CD4-positive, alpha-beta T cell treated with Interleukin-4 for 4 hours (primary cell): ENCODE data around the gene TSHZ2.
"Not testable (repeated sequence)": the region's sequence is repeated elsewhere in the genome, so short reads cannot be mapped to it uniquely, and the experiment has no call there.

Source experiments
- DNase-seq: peaks from one replicate; pipeline ENCODE4 v3.0.0-alpha.2; 2020

The TSHZ2 gene

DNA sequence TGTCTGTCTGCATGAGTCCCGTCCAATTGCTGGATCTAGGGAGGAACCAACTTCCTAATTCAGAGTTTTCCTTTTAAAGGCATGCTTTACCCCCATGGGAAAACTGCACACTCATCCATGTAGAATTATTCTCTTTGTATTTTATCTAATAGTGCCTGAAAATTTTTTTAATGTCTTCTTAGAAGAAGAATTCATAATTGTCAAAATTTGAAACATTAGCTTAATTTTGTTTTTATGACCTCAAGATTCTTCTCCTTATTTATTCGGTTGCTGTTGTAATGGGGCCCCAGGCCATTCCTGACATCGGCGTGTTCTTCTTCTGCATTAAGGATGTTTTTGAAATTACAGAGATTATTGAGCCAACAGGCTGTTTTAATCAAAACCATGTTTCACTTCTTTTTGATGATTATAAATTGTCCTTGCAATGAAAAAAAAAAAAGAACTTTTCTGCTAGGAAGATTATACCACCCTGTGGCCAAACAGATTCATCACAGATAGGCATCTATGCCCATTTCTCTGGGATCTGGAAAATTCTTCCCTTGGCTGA is 521.2 kb downstream of the TSHZ2 start:
- DNase-seq = no peak

- no peak for DNase-seq
Observed at GRCh38 chr20:53494753-53495152, 522.6 kb downstream of the TSHZ2 start.

- DNase-seq = no peak
Observed at GRCh38 chr20:53495398-53496092, 523.4 kb downstream of the TSHZ2 start.

DNA sequence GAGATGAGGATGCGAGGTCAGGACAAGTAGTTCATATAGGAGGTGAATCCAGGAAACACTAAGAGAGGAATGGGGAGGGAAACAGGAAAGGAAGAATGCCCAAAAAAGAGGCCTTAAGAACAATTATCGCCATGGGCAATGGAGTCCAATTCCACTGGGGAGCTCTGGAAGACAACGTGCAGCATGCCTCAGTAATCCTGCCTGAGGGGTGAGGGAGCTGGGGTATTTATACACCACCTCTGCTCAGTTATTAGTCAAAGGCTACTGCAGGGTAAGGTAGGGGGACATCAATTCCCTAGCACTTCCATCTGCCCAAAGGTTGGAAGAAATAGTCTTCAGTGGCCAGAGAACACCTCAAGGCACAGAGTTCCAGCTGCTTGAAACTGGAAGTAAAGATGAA is 525.1 kb downstream of the TSHZ2 start:
- no peak for DNase-seq

DNA sequence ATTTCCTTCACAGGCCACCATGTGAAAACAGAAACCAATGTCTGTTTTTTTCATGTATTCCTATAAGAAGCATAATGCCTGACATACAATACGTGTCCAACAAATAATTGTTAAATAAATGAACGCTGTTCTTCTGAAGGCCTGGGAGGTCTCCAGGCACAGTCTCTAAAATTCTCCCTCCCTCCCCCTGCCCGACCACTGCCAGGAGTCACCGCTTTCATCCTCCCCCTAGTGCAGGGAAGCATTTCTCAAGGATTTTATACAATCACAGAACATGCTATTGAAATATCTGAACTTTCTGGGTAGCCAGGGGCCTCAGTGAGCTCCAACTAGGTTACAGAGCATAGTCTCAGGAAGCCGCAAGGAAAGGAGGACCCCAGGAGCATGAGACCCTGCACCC is 526.2 kb downstream of the TSHZ2 start:
- DNase-seq = no peak

GRCh38 chr20:53500651-53501050 is 528.5 kb downstream of the TSHZ2 start:
- DNase-seq = no peak

GRCh38 chr20:53502820-53503219 is 530.7 kb downstream of the TSHZ2 start:
- DNase-seq = no peak

GRCh38 chr20:53503517-53503919 is 531.4 kb downstream of the TSHZ2 start:
- DNase-seq = no peak

- DNase-seq = not testable (repeated sequence)
Observed at GRCh38 chr20:53504106-53504505, 531.9 kb downstream of the TSHZ2 start.

DNA sequence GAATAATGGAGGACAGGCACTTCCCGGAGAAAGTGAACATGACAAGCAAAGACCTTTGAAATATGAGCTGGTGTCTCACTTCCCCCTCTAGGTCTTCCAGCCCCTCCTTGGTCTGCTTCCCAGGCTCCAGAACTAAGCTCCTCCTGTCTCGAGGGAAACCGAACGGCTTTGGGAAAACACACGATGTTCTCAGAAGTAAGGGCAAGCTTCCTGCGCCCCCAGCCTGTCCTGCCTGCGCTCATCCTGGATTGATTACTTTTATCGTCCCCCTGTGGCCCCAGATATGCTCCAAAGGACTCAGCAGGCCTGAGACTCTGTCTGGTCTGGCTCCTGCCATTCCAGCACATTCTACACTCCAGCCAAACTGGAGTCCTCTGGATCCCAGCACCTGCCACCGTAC is 538.1 kb downstream of the TSHZ2 start:
- no peak for DNase-seq

DNA sequence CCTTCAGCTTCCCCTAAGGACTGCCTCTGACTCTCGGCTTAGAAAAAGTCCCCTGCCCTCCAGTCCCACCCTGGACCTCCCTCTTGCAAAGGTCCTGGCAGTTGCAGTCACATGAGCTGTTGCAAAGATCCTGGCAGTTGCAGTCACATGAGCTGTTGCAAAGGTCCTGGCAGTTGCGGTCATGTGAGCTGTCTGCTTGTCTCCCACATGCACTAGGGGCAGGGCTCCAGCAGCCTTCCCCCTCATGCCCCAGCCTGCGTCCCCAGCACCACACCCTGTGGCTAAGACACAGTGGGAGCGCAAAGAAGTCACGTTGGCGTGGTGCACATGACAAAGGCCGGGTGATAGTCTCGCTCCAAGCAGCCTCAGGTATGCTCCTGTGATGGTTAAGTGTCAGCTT is 538.5 kb downstream of the TSHZ2 start:
- DNase-seq = no peak

DNA sequence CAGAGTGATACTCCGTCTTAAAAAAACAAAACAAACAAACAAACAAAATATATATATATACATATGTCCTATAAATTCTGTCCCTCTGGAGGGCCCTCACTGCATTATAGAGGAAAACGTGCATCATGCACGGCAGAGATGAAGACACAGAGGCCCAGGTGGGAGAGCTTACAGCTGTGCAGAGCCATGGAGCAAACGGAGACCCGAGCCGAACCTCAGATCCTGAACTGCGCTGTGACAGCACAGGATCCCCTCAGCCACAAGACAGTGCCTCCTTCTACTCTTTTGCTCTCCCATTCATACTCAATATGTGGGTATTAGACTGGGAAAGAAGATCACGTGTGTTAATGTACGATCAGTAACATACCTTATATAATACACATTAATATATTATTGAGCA is 539.9 kb downstream of the TSHZ2 start:
- DNase-seq = no peak

GRCh38 chr20:53513168-53513488 is 541.0 kb downstream of the TSHZ2 start:
- DNase-seq = no peak

- no peak for DNase-seq
Observed at GRCh38 chr20:53513489-53514298, 541.5 kb downstream of the TSHZ2 start.

DNA sequence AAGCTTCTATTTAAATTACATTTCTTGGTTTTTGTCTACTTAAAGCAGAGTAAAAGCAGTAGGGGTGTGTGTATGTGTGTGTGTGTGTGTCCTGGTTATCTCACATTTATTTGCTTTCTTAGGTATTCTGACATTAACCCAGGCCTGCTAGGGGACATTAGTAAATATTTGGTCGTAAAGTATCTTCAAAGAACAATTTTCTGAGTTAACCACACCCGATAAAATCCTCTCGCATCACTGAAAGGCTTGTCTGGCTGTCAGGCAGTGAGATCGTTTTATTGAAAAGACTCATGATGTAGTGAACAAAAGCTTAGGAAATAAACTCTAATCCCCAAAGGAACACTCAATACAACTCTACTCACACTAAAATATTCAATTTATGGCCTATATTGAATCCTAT is 543.6 kb downstream of the TSHZ2 start:
- DNase-seq = no peak

DNA sequence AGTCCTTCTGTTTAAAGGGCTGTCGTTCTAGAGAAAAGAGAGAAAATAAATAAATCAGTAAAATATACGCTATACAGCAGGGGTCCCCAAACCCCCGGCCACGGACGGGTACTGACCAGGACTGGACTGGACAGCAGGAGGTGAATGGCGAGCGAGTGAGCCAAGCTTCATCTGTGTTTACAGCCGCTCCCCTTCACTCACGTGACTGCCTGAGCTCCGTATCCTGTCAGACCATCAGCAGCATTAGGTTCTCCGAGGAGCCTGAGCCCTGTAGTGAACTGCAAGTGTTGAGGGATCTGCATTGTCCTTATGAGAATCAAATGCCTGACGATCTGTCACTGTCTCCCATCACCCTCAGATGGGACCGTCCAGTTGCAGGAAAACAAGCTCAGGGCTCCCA is 545.0 kb downstream of the TSHZ2 start:
- no peak for DNase-seq

DNA sequence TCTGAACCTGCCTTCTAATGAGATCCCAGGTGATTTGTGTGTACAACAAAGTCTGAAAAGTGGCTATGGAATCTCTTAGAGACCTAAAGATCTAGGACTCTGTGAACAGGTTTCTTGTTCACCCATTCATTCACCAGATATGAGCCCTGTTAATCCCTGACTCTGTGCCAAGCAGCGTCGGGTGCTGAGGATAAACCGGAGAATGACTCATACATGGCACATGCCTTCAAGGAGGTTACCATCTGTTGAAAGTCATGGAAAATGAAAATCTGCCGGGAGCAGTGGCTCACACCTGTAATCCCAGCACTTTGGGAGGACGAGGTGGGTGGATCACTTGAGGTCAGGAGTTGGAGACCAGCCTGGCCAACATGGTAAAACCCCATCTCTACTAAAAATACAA is 549.3 kb downstream of the TSHZ2 start:
- not testable (repeated sequence) for DNase-seq

GRCh38 chr20:53522026-53522425 is 549.9 kb downstream of the TSHZ2 start:
- no peak for DNase-seq

GRCh38 chr20:53522696-53523095 is 550.5 kb downstream of the TSHZ2 start:
- no peak for DNase-seq

- DNase-seq = not testable (repeated sequence)
Observed at GRCh38 chr20:53523615-53524014, 551.5 kb downstream of the TSHZ2 start.

GRCh38 chr20:53524589-53525312 is 552.6 kb downstream of the TSHZ2 start:
- no peak for DNase-seq

DNA sequence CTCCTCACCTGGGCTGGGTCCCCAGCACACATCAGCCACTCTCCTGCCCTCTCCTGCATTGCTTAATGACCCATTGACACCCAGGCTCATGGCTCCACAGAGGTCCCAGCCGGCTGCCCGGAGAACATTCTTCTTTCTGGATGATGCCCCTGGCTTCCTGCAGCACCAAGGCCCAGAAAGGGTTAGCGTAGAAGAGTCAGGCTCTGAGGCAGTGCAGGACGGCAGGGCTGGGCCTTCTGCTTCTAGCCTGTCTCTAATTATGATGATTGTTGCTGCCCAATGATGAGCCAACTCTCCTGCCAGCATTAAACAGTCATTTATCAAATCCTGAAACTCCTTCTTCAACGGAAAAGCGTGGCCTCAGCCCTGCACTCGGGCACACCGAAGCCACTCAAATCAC is 555.0 kb downstream of the TSHZ2 start:
- no peak for DNase-seq

GRCh38 chr20:53529658-53530057 is 557.5 kb downstream of the TSHZ2 start:
- DNase-seq = no peak

- no peak for DNase-seq
Observed at GRCh38 chr20:53530440-53530839, 558.3 kb downstream of the TSHZ2 start.
